DOHH2 (cell line): ENCODE data around the gene SDS.

Source experiments
- EZH2phosphoT487 ChIP-seq: fragments of 200-600 bp; sonication (generic); IDR thresholded peaks from 2 replicates; pipeline ENCODE4 v1.6.1; 2017; ENCODE audit warnings: borderline replicate concordance, mild to moderate bottlenecking, antibody characterized with exemption, low read length, moderate library complexity, mixed read lengths
- TF ChIP-seq, protein P1 (sequence below): fragments of 200-600 bp; sonication (generic); IDR thresholded peaks from one replicate; pipeline ENCODE4 v1.5.1; 2014; ENCODE audit warnings: antibody characterized with exemption, mild to moderate bottlenecking, low read depth, low read length; ENCODE audit not compliant: poor library complexity, severe bottlenecking

DNA sequence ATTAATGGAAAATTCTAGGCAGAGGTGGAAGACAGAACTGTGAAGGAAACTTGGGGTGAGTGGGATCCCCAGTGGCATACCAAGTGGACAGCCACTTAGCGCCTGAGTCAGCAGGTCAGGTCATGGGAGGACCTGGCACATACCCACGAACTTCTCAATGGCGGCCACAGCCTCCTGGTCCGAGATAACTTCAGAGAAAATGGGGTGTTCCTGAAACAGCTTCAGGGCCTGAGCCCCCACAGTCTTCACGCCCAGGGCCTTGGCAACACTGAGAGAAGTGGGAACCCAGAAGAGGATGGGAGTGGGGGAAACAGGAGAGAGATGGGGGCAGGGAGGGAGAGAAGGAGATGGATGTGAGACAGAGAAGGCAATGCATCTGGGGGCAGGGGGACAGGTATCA lies 9.9 kb downstream of the SDS start:
- no peak for TF ChIP-seq EZH2phosphoT487
- TF ChIP-seq, protein P1, sequence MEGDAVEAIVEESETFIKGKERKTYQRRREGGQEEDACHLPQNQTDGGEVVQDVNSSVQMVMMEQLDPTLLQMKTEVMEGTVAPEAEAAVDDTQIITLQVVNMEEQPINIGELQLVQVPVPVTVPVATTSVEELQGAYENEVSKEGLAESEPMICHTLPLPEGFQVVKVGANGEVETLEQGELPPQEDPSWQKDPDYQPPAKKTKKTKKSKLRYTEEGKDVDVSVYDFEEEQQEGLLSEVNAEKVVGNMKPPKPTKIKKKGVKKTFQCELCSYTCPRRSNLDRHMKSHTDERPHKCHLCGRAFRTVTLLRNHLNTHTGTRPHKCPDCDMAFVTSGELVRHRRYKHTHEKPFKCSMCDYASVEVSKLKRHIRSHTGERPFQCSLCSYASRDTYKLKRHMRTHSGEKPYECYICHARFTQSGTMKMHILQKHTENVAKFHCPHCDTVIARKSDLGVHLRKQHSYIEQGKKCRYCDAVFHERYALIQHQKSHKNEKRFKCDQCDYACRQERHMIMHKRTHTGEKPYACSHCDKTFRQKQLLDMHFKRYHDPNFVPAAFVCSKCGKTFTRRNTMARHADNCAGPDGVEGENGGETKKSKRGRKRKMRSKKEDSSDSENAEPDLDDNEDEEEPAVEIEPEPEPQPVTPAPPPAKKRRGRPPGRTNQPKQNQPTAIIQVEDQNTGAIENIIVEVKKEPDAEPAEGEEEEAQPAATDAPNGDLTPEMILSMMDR = no peak
